Liver (tissue), 9 donors: ENCODE results near the gene MGAT1. TPM values are rescaled to one million over a fixed set of nuclear protein-coding genes. Genes with fewer than 3 reads are reported as not detected.

Source experiments
- DNase-seq: peaks from one replicate; pipeline ENCODE4 v3.0.0-alpha.2; 2017; ENCODE audit warnings: low spot score
- H3K27ac ChIP-seq, 2 donors: one replicate each; pipeline ENCODE4 v1.7.0; 2013; ENCODE audit warnings: inconsistent platforms in 2 of 2, low read length in 2 of 2, control low read depth in 1 of 2, low read depth in 1 of 2, mild to moderate bottlenecking in 1 of 2
- H3K27me3 ChIP-seq, 4 donors: one replicate each; pipeline versions ENCODE4 v1.6.1 to v1.7.0; 2013; ENCODE audit warnings: low read length in 3 of 4, inconsistent platforms in 1 of 4, mild to moderate bottlenecking in 1 of 4, moderate library complexity in 1 of 4; ENCODE audit not compliant: control insufficient read depth in 4 of 4, insufficient read depth in 4 of 4
- H3K36me3 ChIP-seq, 4 donors: one replicate each; pipeline versions ENCODE4 v1.6.1 to v1.7.0; 2013; ENCODE audit warnings: low read length in 3 of 4, mild to moderate bottlenecking in 3 of 4, low read depth in 1 of 4, moderate library complexity in 1 of 4; ENCODE audit not compliant: control insufficient read depth in 4 of 4, insufficient read depth in 3 of 4
- H3K4me1 ChIP-seq, 4 donors: one replicate each; pipeline versions ENCODE4 v1.6.1 to v1.7.0; 2013; ENCODE audit warnings: low read length in 3 of 4, mild to moderate bottlenecking in 3 of 4, moderate library complexity in 1 of 4; ENCODE audit not compliant: control insufficient read depth in 4 of 4, insufficient read depth in 4 of 4
- H3K4me3 ChIP-seq, 3 donors: one replicate each; pipeline versions ENCODE4 v1.6.1 to v1.7.0; 2013; ENCODE audit warnings: low read length in 3 of 3, control low read depth in 1 of 3, low read depth in 1 of 3, mild to moderate bottlenecking in 1 of 3
- H3K9ac ChIP-seq, 2 donors: one replicate each; pipeline ENCODE4 v1.7.0; 2013; ENCODE audit warnings: low read length in 2 of 2, mild to moderate bottlenecking in 2 of 2, moderate library complexity in 2 of 2, control low read depth in 1 of 2, low read depth in 1 of 2
- H3K9me3 ChIP-seq, 4 donors: one replicate each; pipeline versions ENCODE4 v1.6.1 to v1.7.0; 2013; ENCODE audit warnings: low read length in 3 of 4; ENCODE audit not compliant: control insufficient read depth in 4 of 4
- EGR1 ChIP-seq, 2 donors: IDR thresholded peaks; 2 replicates each; pipeline ENCODE4 v1.6.1; 2016 to 2018; ENCODE audit warnings: antibody characterized with exemption in 2 of 2, low read depth in 2 of 2
- FOXA1 ChIP-seq: IDR thresholded peaks from 2 replicates; pipeline ENCODE4 v1.6.1; 2016; ENCODE audit warnings: antibody characterized with exemption
- FOXA2 ChIP-seq: IDR thresholded peaks from 2 replicates; pipeline ENCODE4 v1.6.1; 2016; ENCODE audit warnings: antibody characterized with exemption
- GABPA ChIP-seq, 2 donors: IDR thresholded peaks in 1 of 2; conservative IDR thresholded peaks in 1 of 2; 2 replicates each; pipeline ENCODE4 v1.6.1; 2016; ENCODE audit warnings: antibody characterized with exemption in 2 of 2, mild to moderate bottlenecking in 1 of 2, moderate library complexity in 1 of 2
- HNF4A ChIP-seq, 2 donors: conservative IDR thresholded peaks; 2 replicates each; pipeline ENCODE4 v1.6.1; 2016; ENCODE audit warnings: antibody characterized with exemption in 2 of 2, mild to moderate bottlenecking in 2 of 2
- HNF4G ChIP-seq: IDR thresholded peaks from 2 replicates; pipeline ENCODE4 v1.6.1; 2016; ENCODE audit warnings: antibody characterized with exemption
- JUND ChIP-seq, 2 donors: IDR thresholded peaks; 2 replicates each; pipeline ENCODE4 v1.6.1; 2016; ENCODE audit warnings: antibody characterized with exemption in 2 of 2
- NR2F2 ChIP-seq: IDR thresholded peaks from 2 replicates; pipeline ENCODE4 v1.6.1; 2016; ENCODE audit warnings: antibody characterized with exemption
- RAD21 ChIP-seq, 2 donors: IDR thresholded peaks; 2 replicates each; pipeline ENCODE4 v1.6.1; 2016; ENCODE audit warnings: antibody characterized with exemption in 2 of 2, mild to moderate bottlenecking in 2 of 2
- RXRA ChIP-seq, 2 donors: IDR thresholded peaks; 2 replicates each; pipeline ENCODE4 v1.6.1; 2017 to 2018; ENCODE audit warnings: antibody characterized with exemption in 2 of 2, mild to moderate bottlenecking in 1 of 2
- TAF1 ChIP-seq: conservative IDR thresholded peaks from 2 replicates; pipeline ENCODE4 v1.6.1; 2016; ENCODE audit warnings: antibody characterized with exemption, mild to moderate bottlenecking
- WGBS: extraction: QIAGEN DNeasy Blood & Tissue Kit; methylation state at CpG from one replicate; pipeline ENCODE4 v1.1.7; 2013; 5-methylcytosine and 5-hydroxymethylcytosine counted together
- polyA plus RNA-seq, 2 donors: library from polyadenylated mRNA; stranded (reverse) in 1 of 2; unstranded in 1 of 2; fragments of 200-250 nt in 1 of 2; fragments of >200 nt in 1 of 2; fragmentation: Nextera tagmentation in 1 of 2; extraction: Ambion mirVana in 1 of 2; gene quantifications; one replicate each; pipeline versions ENCODE4 v1.2.1 to v1.2.3, GENCODE V29; 2013 to 2015
- total RNA-seq, 2 donors: library from RNA; depleted of rRNA; stranded (reverse); fragments of >200 nt; gene quantifications; one replicate each; pipeline ENCODE4 v1.2.3, GENCODE V29; 2014
- TF ChIP-seq, protein P1 (sequence below): fragments of 150-350 bp; IDR thresholded peaks from 2 replicates; pipeline ENCODE4 v1.5.1; 2017; ENCODE audit warnings: improper control_type of control experiment, low read depth, low read length; ENCODE audit not compliant: missing input control
- TF ChIP-seq, protein P2 (sequence below): IDR thresholded peaks from 2 replicates; pipeline ENCODE4 v1.6.1; 2016; ENCODE audit warnings: antibody characterized with exemption
- TF ChIP-seq, protein P3 (sequence below): IDR thresholded peaks from 2 replicates; pipeline ENCODE4 v1.6.1; 2016; ENCODE audit warnings: antibody characterized with exemption
- donor health status: healthy.
- donor health status: healthy.
- donor health status: healthy.
- donor health status: healthy.
- donor health status: healthy.

MGAT1 gene
- total and polyA plus RNA-seq, 4 donors, result 73.0 to 125 (median 97.7) TPM

DNA sequence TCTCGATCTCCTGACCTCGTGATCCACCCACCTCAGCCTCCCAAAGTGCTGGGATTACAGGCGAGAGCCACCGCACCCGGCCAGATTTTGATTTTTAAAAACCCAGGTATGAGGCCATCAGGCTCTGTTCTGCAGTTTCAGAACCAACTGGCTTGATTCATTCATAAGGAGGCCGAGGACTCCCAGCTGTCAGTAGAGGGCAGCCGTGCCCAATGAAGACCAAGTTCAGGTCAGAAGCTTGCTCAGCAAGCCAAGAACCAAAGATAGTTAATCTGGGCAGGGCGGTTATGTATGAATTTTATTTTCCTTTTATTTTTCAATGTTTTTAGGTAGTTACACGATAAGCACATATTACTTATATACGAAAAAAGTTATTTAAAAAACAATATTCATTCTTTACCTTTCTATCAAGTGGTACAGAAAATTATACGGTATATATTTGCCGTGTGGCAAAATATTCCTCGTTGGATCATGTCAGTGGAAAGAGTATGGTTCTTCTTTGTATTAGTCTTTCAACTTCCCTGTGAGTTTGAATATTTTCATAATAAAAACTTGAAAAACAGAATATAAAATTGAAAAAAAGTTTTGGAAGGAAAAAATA lies 18.0 kb downstream of the MGAT1 start:
- Histone ChIP-seq H3K36me3 (peaks cover 0 to 7% (median 1%) of the 10 kb centered on the region in 4 donors), H3K27ac (no peak overlapping the region), H3K9me3 (no peaks in the 10 kb centered on the region), H3K9ac (no peak overlapping the region), H3K4me3 (no peak overlapping the region), H3K27me3 (no peaks in the 10 kb centered on the region), H3K4me1 (peaks cover 0 to 8% (median 2%) of the 10 kb centered on the region in 4 donors)
- WGBS, result 40% methylated on average over 13 of the region's 13 CpGs
- TF ChIP-seq, protein P1, sequence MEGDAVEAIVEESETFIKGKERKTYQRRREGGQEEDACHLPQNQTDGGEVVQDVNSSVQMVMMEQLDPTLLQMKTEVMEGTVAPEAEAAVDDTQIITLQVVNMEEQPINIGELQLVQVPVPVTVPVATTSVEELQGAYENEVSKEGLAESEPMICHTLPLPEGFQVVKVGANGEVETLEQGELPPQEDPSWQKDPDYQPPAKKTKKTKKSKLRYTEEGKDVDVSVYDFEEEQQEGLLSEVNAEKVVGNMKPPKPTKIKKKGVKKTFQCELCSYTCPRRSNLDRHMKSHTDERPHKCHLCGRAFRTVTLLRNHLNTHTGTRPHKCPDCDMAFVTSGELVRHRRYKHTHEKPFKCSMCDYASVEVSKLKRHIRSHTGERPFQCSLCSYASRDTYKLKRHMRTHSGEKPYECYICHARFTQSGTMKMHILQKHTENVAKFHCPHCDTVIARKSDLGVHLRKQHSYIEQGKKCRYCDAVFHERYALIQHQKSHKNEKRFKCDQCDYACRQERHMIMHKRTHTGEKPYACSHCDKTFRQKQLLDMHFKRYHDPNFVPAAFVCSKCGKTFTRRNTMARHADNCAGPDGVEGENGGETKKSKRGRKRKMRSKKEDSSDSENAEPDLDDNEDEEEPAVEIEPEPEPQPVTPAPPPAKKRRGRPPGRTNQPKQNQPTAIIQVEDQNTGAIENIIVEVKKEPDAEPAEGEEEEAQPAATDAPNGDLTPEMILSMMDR, result peak; percentile 60
- TF ChIP-seq RAD21 (IDR thresholded peaks at IDR 0.05) (peak; percentile 88), NR2F2 (peak; percentile 15), GABPA (IDR thresholded peaks at IDR 0.05 in 1 of 2, conservative IDR thresholded peaks at IDR 0.05 in 1 of 2) (no peak)
- peak; percentile 73 for DNase-seq

DNA sequence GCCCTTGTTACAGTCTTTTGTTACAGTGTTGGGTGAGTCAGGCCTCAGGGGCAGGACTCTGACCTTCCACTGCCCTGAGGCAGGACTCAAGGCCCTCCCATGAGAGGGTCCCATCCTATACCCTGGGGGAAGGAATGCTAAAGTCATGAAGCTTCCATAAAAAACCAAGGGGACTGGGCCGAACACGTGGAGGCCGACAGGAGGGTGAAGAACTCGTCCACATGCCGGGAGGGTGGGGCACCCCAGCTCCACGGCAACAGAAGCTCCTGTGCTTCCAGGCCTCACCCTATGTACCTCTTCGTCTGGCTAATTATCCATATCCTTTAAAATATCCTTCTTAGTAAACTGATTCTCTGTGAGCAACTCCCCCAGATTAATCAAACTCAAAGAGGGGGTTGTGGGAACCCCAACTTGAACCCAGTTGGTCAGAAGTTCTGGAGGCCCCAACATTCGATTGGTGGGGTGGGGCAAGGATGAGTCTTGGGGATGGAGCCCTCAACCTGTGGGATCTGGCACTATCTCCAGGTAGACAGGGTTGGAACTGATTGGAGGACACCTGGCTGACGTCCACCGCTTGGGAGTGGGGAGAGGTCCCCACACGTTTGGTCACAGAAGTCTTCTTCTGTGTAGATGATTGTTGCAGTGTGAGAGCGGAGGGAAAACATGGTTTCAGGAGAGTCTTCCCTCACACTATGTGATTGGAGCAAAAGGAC lies 19.1 kb downstream of the MGAT1 start:
- H3K9me3 ChIP-seq, result no peaks in the 10 kb centered on the region
- no peak overlapping the region for H3K4me3 ChIP-seq
- H3K27me3 ChIP-seq, result no peaks in the 10 kb centered on the region
- no peak for DNase-seq
- no peak for TF ChIP-seq HNF4A (conservative IDR thresholded peaks at IDR 0.05)
- TF ChIP-seq TAF1, result no peak
- TF ChIP-seq GABPA (IDR thresholded peaks at IDR 0.05 in 1 of 2, conservative IDR thresholded peaks at IDR 0.05 in 1 of 2), result no peak
- TF ChIP-seq FOXA1, result no peak
- TF ChIP-seq HNF4G, result no peak
- TF ChIP-seq, protein P2, sequence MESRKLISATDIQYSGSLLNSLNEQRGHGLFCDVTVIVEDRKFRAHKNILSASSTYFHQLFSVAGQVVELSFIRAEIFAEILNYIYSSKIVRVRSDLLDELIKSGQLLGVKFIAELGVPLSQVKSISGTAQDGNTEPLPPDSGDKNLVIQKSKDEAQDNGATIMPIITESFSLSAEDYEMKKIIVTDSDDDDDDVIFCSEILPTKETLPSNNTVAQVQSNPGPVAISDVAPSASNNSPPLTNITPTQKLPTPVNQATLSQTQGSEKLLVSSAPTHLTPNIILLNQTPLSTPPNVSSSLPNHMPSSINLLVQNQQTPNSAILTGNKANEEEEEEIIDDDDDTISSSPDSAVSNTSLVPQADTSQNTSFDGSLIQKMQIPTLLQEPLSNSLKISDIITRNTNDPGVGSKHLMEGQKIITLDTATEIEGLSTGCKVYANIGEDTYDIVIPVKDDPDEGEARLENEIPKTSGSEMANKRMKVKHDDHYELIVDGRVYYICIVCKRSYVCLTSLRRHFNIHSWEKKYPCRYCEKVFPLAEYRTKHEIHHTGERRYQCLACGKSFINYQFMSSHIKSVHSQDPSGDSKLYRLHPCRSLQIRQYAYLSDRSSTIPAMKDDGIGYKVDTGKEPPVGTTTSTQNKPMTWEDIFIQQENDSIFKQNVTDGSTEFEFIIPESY, result no peak
- TF ChIP-seq FOXA2, result no peak
- TF ChIP-seq JUND (IDR thresholded peaks at IDR 0.05), result no peak
- no peak for TF ChIP-seq NR2F2
- TF ChIP-seq RXRA (IDR thresholded peaks at IDR 0.05), result no peak
- no peak for TF ChIP-seq EGR1 (IDR thresholded peaks at IDR 0.05; ENCODE audit: low read depth in 2 of 2)
- TF ChIP-seq, protein P3, sequence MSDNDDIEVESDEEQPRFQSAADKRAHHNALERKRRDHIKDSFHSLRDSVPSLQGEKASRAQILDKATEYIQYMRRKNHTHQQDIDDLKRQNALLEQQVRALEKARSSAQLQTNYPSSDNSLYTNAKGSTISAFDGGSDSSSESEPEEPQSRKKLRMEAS, result no peak
- H3K27ac ChIP-seq, result no peak overlapping the region
- 85% methylated on average over 12 of the region's 12 CpGs for WGBS
- H3K9ac ChIP-seq, result no peak overlapping the region
- H3K4me1 ChIP-seq, result peaks cover 0 to 6% (median 2%) of the 10 kb centered on the region in 4 donors
- peaks cover 0 to 3% (median 0%) of the 10 kb centered on the region in 4 donors for H3K36me3 ChIP-seq
